SH-SY5Y (cell line): Measurements from ENCODE around the gene SUGCT.

Experiments used
- GATA2 ChIP-seq: IDR thresholded peaks from 2 replicates; pipeline ENCODE4 v1.6.1; 2011; ENCODE audit warnings: mild to moderate bottlenecking, low read depth, low read length
- GATA3 ChIP-seq: IDR thresholded peaks from 2 replicates; pipeline ENCODE4 v1.6.1; 2011; ENCODE audit warnings: low read depth, mild to moderate bottlenecking, low read length, moderate library complexity

Gene SUGCT

GRCh38 chr7:40859965-40860543 lies 725.2 kb downstream of the SUGCT start:
- TF ChIP-seq GATA2 (no peak), GATA3 (no peak)

GRCh38 chr7:40865441-40866233 lies 730.8 kb downstream of the SUGCT start:
- no peak for TF ChIP-seq GATA3

GRCh38 chr7:40866601-40867000 lies 731.8 kb downstream of the SUGCT start:
- TF ChIP-seq GATA3: no peak
- no peak for TF ChIP-seq GATA2

GRCh38 chr7:40870108-40870507 lies 735.3 kb downstream of the SUGCT start:
- TF ChIP-seq GATA3: no peak
- no peak for TF ChIP-seq GATA2

DNA sequence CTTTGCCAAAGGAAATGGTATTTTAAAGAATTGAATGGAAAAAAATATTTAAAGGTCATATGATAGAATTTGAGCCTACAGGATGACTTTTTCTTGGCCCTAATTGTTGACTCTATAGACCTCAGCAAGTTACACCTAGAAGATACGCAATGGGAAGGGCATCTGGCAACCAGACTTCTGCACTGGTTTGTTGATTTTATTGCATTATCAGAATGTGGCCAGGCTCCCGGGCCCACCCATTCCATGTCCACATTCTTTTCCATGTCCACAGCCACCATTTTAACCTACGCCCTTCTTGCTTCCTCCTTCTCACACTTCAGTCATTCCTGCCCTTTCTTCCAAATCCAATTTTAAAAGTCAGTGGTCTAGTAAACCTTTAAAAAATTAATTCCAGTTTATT lies 738.4 kb downstream of the SUGCT start:
- TF ChIP-seq GATA2 (no peak), GATA3 (no peak)

- no peak for TF ChIP-seq GATA3
- no peak for TF ChIP-seq GATA2
Observed at GRCh38 chr7:40874756-40875155, 740.0 kb downstream of the SUGCT start.

- TF ChIP-seq GATA3: no peak
- no peak for TF ChIP-seq GATA2
Observed at GRCh38 chr7:40876601-40877000, 741.8 kb downstream of the SUGCT start.

GRCh38 chr7:40879941-40880543 lies 745.2 kb downstream of the SUGCT start:
- TF ChIP-seq GATA3: no peak
- TF ChIP-seq GATA2: no peak

GRCh38 chr7:40880581-40880980 lies 745.8 kb downstream of the SUGCT start:
- TF ChIP-seq GATA3 (no peak), GATA2 (no peak)

- TF ChIP-seq GATA3: no peak
- TF ChIP-seq GATA2: no peak
Observed at GRCh38 chr7:40881405-40881926, 746.7 kb downstream of the SUGCT start.

DNA sequence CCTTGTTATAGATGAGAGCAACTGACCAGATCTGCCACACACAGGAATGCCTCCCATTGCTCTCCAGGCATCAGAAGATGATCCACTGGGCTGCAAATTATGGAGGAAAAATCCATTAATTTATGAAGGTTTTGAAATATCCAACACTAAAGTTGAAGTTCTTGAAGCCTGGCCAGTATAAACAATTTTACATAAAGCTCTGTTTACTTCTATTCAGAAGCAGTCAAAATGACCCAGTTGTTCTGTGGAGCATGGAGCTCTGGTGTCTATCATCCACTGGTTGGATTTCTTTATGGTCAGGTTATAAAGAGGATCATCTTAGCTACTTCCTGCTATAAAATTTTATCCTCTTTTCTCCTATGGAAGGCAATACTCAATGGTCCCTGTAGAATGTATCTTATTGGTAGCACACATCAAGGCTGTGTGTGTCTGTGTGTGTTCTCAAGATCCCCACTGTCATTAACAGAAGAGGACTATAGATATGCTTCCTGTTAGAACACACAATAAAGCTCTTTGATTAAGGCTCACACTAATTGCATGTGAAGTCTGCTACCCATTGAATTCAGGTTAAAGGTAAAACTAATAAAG lies 747.4 kb downstream of the SUGCT start:
- no peak for TF ChIP-seq GATA2
- no peak for TF ChIP-seq GATA3

DNA sequence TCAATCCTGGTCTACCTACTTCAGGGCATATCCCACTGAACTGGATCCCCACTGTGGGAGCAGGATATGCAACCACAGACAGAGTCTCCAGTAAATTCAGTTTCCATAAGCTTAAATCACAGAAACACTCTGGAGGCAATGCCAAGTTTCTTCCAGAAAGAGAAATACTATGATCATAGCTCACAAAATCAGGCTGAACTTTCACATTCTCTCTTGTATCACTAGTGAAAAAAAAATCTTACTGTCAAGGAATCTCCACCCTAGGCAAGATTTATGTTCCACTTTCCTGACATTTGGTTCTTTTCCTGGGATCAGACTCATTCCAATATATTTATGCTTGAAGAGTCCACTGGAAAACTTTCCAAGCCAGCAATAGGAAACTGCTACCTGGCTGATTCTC lies 749.0 kb downstream of the SUGCT start:
- TF ChIP-seq GATA3: no peak
- TF ChIP-seq GATA2: no peak

- no peak for TF ChIP-seq GATA3
- no peak for TF ChIP-seq GATA2
Observed at GRCh38 chr7:40884241-40884640, 749.4 kb downstream of the SUGCT start.

- TF ChIP-seq GATA2: no peak
- no peak for TF ChIP-seq GATA3
Observed at GRCh38 chr7:40885503-40885902, 750.7 kb downstream of the SUGCT start.
